Pancreas (tissue), 10 donors: Measurements from ENCODE around the gene INPP5E. TPM values are rescaled to one million over a fixed set of nuclear protein-coding genes. Genes with fewer than 3 reads are reported as not detected.

ENCODE experiments used
- ATAC-seq, 4 donors: fragments of 200-7000 bp; cut with Tn5 transposase; one replicate each; pipeline versions ENCODE4 v1.8.0 to v1.9.1; 2020; ENCODE audit warnings: mild to moderate bottlenecking in 4 of 4, moderate library complexity in 4 of 4
- DNase-seq, 6 donors: peaks; one replicate each; pipeline ENCODE4 v3.0.0-alpha.2; 2020
- FAIRE-seq: peaks from 2 replicates; lab custom pipeline; 2012; peaks lifted over from hg19 to GRCh38; lab: Jason Lieb, UNC
- H3K27ac ChIP-seq, 4 donors: fragments of 200-600 bp; sonication (generic); 1 replicate in 3 of 4; 2 replicates in 1 of 4; pipeline versions ENCODE4 v1.5.0 to v1.8.0; 2020
- H3K27me3 ChIP-seq, 4 donors: fragments of 200-600 bp; one replicate each; pipeline ENCODE4 v1.8.0; 2021
- H3K36me3 ChIP-seq, 3 donors: fragments of 200-600 bp; sonication (generic) in 1 of 3; one replicate each; pipeline versions ENCODE4 v1.5.0 to v1.8.0; 2020 to 2021
- H3K4me1 ChIP-seq, 3 donors: fragments of 200-600 bp; one replicate each; pipeline ENCODE4 v1.8.0; 2021
- H3K4me3 ChIP-seq, 4 donors: fragments of 200-600 bp; sonication (generic) in 2 of 4; one replicate each; pipeline versions ENCODE4 v1.5.0 to v1.8.0; 2020 to 2021
- H3K9me3 ChIP-seq, 4 donors: fragments of 200-600 bp; one replicate each; pipeline ENCODE4 v1.8.0; 2021
- WGBS, 2 donors: extraction: QIAGEN DNeasy Blood & Tissue Kit; methylation state at CpG; one replicate each; pipeline ENCODE4 v1.1.7; 2013; 5-methylcytosine and 5-hydroxymethylcytosine counted together
- intact Hi-C, 3 donors: fragments of 100-400 bp; cut with DNase I; formaldehyde crosslinking; loops; one replicate each; pipeline versions ENCODE4 v1.11.1 to v1.14.2; 2022
- polyA plus RNA-seq, 2 donors: library from polyadenylated mRNA; stranded (reverse); fragments of 200-250 nt; gene quantifications; one replicate each; pipeline ENCODE4 v1.2.3, GENCODE V29; 2013
- total RNA-seq, 6 donors: library from RNA; stranded (reverse); fragmentation: NEBNext Ultra II Directional in 4 of 6; extraction: Animal tissue kit (Norgen Biotek cat#: 25700) in 4 of 6; gene quantifications; one replicate each; pipeline versions ENCODE4 v1.2.1 to v1.2.4, GENCODE V29; 2021 to 2023
- TF ChIP-seq, protein P1 (sequence below), 4 donors: fragments of 200-600 bp; sonication (generic) in 3 of 4; IDR thresholded peaks; one replicate each; pipeline versions ENCODE4 v1.5.0 to v1.8.0; 2021; ENCODE audit warnings: antibody characterized with exemption in 4 of 4
- donor health status: healthy with polysubstance abuse.
- donor health status: DM: no; HTN: no; CAD: no; lungs with moderate emphysema.
- donor health status: DM: no; HTN: no; CAD: no.
- donor health status: control.
- donor health status: control.
- donor health status: Bipolar disorder and iron deficiency.
- donor health status: DM: yes; HTN: yes; CAD: no.
- donor health status: DM: no; HTN: no; CAD: no.
- donor health status: DM: no; HTN: no; CAD: no.
- donor health status: DM: yes; HTN: yes; CAD: no.

The INPP5E gene
- total and polyA plus RNA-seq, 8 donors = 3.8 to 14.9 (median 5.7) TPM

DNA sequence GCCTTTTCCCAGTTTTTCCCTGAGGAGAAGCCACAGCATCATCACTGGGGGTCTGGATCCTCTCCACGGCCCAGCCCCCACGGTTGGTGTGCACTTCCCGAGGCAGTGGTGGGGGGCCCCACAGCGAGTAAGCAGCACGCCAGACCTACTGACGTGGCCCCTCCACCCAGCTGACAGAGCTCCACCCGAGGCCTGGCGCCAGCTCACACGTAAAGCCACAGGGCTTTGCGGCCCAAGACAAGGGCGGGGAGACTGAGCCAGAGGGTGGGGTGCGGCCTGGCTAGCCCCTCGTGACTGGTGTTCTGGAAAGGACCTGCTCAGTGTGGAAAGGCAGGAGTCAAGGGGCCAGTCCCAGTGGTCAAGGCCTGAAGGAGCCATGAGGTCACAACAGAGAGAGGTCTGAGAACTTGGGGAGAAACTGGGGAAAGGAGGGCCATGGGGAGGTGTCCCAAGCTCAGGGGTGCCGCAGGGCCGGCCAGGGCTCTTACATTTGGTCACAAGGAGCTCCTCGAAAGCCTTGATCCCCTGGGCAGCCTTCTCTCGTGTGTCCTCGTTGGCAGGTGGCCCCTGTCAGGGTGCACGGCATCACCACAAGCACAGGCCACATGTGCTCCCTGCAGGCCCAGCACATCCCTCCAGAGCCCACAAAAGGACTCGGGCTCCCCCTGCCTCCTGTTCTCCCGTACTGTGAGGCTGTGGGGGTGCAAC lies 45.2 kb downstream of the INPP5E start:
- peak in 1 of 6 donors; percentile 68 for DNase-seq

DNA sequence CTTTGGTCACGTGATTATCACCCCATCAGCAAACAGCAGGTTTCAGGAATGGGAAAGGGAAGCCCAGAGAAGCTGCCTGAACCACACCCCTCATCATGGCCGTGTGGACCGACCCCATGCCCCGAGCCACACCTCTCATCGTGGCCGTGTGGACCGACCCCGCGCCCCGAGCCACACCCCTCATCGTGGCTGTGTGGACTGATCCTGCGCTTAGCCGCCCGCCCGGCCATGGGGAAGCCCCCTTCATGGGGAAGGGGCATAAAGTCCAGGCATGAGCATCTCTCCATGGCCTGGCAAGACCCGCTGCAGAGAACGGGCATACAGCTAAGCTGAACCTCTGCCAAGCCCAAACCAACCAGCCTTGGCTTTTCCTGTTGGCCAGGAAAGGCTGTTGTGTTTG lies 46.1 kb downstream of the INPP5E start:
- H3K36me3 ChIP-seq = peaks cover 0 to 49% (median 31%) of the 10 kb centered on the region in 3 donors
- no peak for ATAC-seq
- no peak overlapping the region for H3K4me3 ChIP-seq

More for the DNA sequence above, 45.2 kb downstream of the INPP5E start:
- ATAC-seq (peak in 1 of 4 donors; percentile 11), FAIRE-seq (no peak)
- peaks cover 0 to 8% (median 7%) of the 10 kb centered on the region in 3 donors for H3K4me1 ChIP-seq
- 92 to 94% methylated on average over 20 to 21 of the region's 21 CpGs for WGBS, 2 donors
- no peaks in the 10 kb centered on the region for H3K27me3 ChIP-seq
- no peak overlapping the region for H3K27ac ChIP-seq
- intact Hi-C loops = no loop called here
- TF ChIP-seq, protein P1, sequence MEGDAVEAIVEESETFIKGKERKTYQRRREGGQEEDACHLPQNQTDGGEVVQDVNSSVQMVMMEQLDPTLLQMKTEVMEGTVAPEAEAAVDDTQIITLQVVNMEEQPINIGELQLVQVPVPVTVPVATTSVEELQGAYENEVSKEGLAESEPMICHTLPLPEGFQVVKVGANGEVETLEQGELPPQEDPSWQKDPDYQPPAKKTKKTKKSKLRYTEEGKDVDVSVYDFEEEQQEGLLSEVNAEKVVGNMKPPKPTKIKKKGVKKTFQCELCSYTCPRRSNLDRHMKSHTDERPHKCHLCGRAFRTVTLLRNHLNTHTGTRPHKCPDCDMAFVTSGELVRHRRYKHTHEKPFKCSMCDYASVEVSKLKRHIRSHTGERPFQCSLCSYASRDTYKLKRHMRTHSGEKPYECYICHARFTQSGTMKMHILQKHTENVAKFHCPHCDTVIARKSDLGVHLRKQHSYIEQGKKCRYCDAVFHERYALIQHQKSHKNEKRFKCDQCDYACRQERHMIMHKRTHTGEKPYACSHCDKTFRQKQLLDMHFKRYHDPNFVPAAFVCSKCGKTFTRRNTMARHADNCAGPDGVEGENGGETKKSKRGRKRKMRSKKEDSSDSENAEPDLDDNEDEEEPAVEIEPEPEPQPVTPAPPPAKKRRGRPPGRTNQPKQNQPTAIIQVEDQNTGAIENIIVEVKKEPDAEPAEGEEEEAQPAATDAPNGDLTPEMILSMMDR (IDR thresholded peaks at IDR 0.05) = no peak
- H3K36me3 ChIP-seq = peaks cover 0 to 42% (median 31%) of the 10 kb centered on the region in 3 donors
- no peak overlapping the region for H3K4me3 ChIP-seq
- no peaks in the 10 kb centered on the region for H3K9me3 ChIP-seq

DNA sequence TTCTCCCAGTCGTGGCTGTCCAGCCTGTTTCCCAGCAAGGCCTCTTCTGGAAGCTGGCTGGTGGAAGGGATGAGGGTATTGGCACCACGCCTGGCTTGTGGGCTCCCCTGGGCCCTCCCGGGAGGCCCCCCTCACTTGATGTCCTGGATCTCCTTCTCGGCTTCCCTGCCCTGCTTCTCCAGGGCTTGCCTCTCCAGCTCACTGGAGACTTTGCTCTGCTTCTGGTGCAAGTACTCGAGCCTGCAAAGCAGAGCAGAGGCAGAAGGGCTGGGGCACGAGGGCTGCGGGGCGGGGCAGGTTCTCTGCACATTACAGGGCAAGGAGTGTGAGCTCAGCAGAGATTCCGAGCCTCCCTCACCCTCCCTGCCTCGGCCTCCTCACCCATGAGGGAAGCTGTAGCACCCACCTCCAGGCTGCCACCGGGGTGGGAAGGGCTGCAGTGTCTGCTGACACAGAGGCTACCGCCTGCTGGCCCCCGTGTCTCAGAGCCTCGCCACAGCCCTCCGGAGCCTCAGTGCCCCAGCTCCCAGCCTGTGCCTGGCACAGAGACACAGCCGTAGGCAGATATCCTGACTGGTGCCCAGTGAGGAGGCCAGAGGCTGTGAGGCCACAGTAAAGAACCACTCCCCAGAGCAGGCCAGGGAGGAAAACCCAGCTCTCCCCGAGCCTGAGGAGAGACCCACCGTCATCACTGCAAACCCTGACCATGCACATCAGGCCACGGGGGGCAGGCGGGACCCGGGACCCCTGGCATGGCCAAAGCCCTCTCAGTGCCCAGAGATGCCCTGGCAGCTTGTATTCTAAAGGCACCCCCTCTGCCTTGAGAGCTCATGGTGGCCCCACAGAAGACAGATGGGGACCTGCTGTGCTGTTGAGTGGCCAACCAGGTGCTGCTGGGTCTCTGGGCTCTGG lies 46.9 kb downstream of the INPP5E start:
- no peaks in the 10 kb centered on the region for H3K4me1 ChIP-seq
- H3K9me3 ChIP-seq = no peaks in the 10 kb centered on the region
- intact Hi-C loops = no loop called here
- H3K27ac ChIP-seq = no peak overlapping the region
- TF ChIP-seq, protein P1 (IDR thresholded peaks at IDR 0.05) = no peak
- H3K27me3 ChIP-seq = no peaks in the 10 kb centered on the region
- ATAC-seq = peak in 2 of 4 donors; percentile 8 to 15
- FAIRE-seq = no peak
- 89 to 90% methylated on average over 21 of the region's 21 CpGs for WGBS, 2 donors
- peaks cover 0 to 56% (median 31%) of the 10 kb centered on the region in 3 donors for H3K36me3 ChIP-seq
- DNase-seq = peak in 3 of 6 donors; percentile 37 to 63 (median 50)
- H3K4me3 ChIP-seq = no peak overlapping the region

More for the DNA sequence above, 46.1 kb downstream of the INPP5E start:
- FAIRE-seq (no peak), DNase-seq (peak in 2 of 6 donors; percentile 49 to 60)
- Histone ChIP-seq H3K27me3 (no peaks in the 10 kb centered on the region), H3K4me1 (peaks cover 0 to 1% (median under 1%) of the 10 kb centered on the region in 3 donors), H3K9me3 (no peaks in the 10 kb centered on the region), H3K27ac (no peak overlapping the region)
- intact Hi-C loops = no loop called here
- TF ChIP-seq, protein P1 (IDR thresholded peaks at IDR 0.05) = no peak
- 89 to 94% methylated on average over 17 of the region's 17 CpGs for WGBS, 2 donors

DNA sequence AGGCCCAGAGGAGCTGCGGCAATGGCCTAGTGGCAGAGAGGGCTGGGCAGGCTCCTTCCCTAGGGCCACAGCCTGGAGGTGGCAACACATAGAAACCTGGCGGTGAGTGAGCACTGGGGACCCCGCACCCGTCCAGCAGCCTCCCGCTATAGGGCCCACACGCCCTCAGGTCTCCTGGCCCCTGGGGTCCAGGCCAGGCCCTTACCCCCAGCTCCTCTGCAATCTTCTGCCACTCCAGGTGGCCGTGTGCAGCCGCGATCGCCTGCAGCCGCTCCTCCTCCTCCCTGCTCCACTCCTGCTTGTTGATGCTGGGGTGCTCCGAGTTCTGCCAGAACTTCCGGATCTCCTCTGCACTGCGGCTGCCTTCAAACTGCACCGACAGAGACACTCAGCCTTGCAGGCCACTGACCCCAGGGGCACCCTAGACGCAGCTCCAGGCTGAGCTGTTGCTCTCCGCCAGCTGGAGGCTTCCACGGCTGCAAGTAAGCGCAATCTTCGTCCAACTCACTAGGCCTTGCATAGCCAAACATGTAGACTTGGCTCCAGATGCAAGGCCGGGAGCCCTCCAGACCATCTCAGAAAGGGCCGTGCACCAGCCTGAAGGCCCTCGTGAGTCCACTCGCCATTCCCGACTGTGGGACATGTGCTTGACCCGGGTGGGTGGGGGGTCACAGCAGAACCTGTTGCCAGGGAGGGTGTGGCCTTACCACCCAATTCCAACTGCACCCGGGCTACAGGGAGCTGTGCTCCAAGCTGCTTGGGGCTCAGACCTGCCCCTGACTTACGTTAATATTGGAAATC lies 47.7 kb downstream of the INPP5E start:
- peak in 2 of 6 donors; percentile 35 to 50 for DNase-seq

More for the DNA sequence above, 47.7 kb downstream of the INPP5E start:
- no peak overlapping the region for H3K4me3 ChIP-seq
- H3K36me3 ChIP-seq = peaks cover 0 to 65% (median 31%) of the 10 kb centered on the region in 3 donors
- intact Hi-C loops = no loop called here
- H3K9me3 ChIP-seq = no peaks in the 10 kb centered on the region
- ATAC-seq (no peak), FAIRE-seq (no peak)
- no peaks in the 10 kb centered on the region for H3K27me3 ChIP-seq
- TF ChIP-seq, protein P1 (IDR thresholded peaks at IDR 0.05) = no peak
- 90 to 91% methylated on average over 28 of the region's 28 CpGs for WGBS, 2 donors
- no peak overlapping the region for H3K27ac ChIP-seq
- no peaks in the 10 kb centered on the region for H3K4me1 ChIP-seq
